ENCODE measurements around the gene FAT2. TPM values are rescaled to one million over a fixed set of nuclear protein-coding genes. Genes with fewer than 3 reads are reported as not detected.

The FAT2 gene
- total RNA-seq, 2 experiments from 2014 or later, result not detected

GRCh38 chr5:151556806-151557205 lies 34.3 kb downstream of the FAT2 start:
- Histone ChIP-seq H2AFZ (ENCODE audit: low read length) (no peak overlapping the region), H3K9me3 (ENCODE audit: low read length) (no peaks in the 10 kb centered on the region), H3K4me2 (ENCODE audit: low read length) (no peak overlapping the region), H3K36me3 (ENCODE audit: insufficient read depth, low read length) (no peaks in the 10 kb centered on the region), H3K27ac (ENCODE audit: low read depth, low read length, poor library complexity, severe bottlenecking) (no peak overlapping the region), H4K20me1 (ENCODE audit: insufficient read depth, low read length) (no peaks in the 10 kb centered on the region), H3K4me3 (ENCODE audit: low read depth, low read length, poor library complexity, severe bottlenecking) (no peak overlapping the region), H3K9me2 (ENCODE audit: insufficient read depth, low read length) (no peaks in the 10 kb centered on the region), H3K79me2 (ENCODE audit: insufficient read depth, low read depth, low read length) (no peaks in the 10 kb centered on the region), H3K4me1 (ENCODE audit: insufficient read depth, low read length, poor library complexity, severe bottlenecking) (peaks cover 5% of the 10 kb centered on the region)
- intact Hi-C loops (cut with micrococcal nuclease; ENCODE audit: unreplicated experiment), result no loop called here
- TF ChIP-seq CTCF (conservative IDR thresholded peaks at IDR 0.05; ENCODE audit: low read length), result no peak
- no peak for TF ChIP-seq EZH2phosphoT487 (IDR thresholded peaks at IDR 0.05; ENCODE audit: borderline replicate concordance, low read depth, low read length)
- no TSS peak for BruUV-seq (replicated peaks)
- ChIA-PET CTCF (ENCODE audit: unreplicated experiment) (interaction anchor here (0.7 kb wide), 1 partner anchor 15 kb away, joined by 4 read pairs; no protein-coding TSS in a partner anchor), POLR2A (no interaction called here)
- DNase-seq (ENCODE audit: low spot score), result peak; percentile 4

- Histone ChIP-seq H3K9me2 (ENCODE audit: insufficient read depth, low read length) (no peaks in the 10 kb centered on the region), H3K4me1 (ENCODE audit: insufficient read depth, low read length, poor library complexity, severe bottlenecking) (peaks cover 5% of the 10 kb centered on the region), H3K4me2 (ENCODE audit: low read length) (no peak overlapping the region), H3K79me2 (ENCODE audit: insufficient read depth, low read depth, low read length) (no peaks in the 10 kb centered on the region), H3K9me3 (ENCODE audit: low read length) (no peaks in the 10 kb centered on the region), H2AFZ (ENCODE audit: low read length) (no peak overlapping the region), H3K4me3 (ENCODE audit: low read depth, low read length, poor library complexity, severe bottlenecking) (no peak overlapping the region), H3K36me3 (ENCODE audit: insufficient read depth, low read length) (no peaks in the 10 kb centered on the region), H3K27ac (ENCODE audit: low read depth, low read length, poor library complexity, severe bottlenecking) (no peak overlapping the region), H4K20me1 (ENCODE audit: insufficient read depth, low read length) (no peaks in the 10 kb centered on the region)
- POLR2A ChIA-PET, result interaction anchor here (0.6 kb wide), 2 partner anchors 55 to 218 kb away, joined by 3 read pairs; no protein-coding TSS in a partner anchor
- TF ChIP-seq CTCF (conservative IDR thresholded peaks at IDR 0.05; ENCODE audit: low read length), result no peak
- no peak for TF ChIP-seq EZH2phosphoT487 (IDR thresholded peaks at IDR 0.05; ENCODE audit: borderline replicate concordance, low read depth, low read length)
- intact Hi-C loops (cut with micrococcal nuclease; ENCODE audit: unreplicated experiment), result no loop called here
- DNase-seq (ENCODE audit: low spot score), result no peak
- BruUV-seq (replicated peaks), result no TSS peak
- CTCF ChIA-PET (ENCODE audit: unreplicated experiment), result no interaction called here
Measured at GRCh38 chr5:151555760-151556576, 35.2 kb downstream of the FAT2 start.

GRCh38 chr5:151553695-151554094 lies 37.4 kb downstream of the FAT2 start:
- Histone ChIP-seq H3K79me2 (ENCODE audit: insufficient read depth, low read depth, low read length) (no peaks in the 10 kb centered on the region), H4K20me1 (ENCODE audit: insufficient read depth, low read length) (no peaks in the 10 kb centered on the region), H3K9me3 (ENCODE audit: low read length) (no peaks in the 10 kb centered on the region), H3K4me1 (ENCODE audit: insufficient read depth, low read length, poor library complexity, severe bottlenecking) (peaks cover 5% of the 10 kb centered on the region), H3K9me2 (ENCODE audit: insufficient read depth, low read length) (no peaks in the 10 kb centered on the region), H3K4me3 (ENCODE audit: low read depth, low read length, poor library complexity, severe bottlenecking) (no peak overlapping the region), H2AFZ (ENCODE audit: low read length) (no peak overlapping the region), H3K4me2 (ENCODE audit: low read length) (no peak overlapping the region), H3K36me3 (ENCODE audit: insufficient read depth, low read length) (no peaks in the 10 kb centered on the region), H3K27ac (ENCODE audit: low read depth, low read length, poor library complexity, severe bottlenecking) (no peak overlapping the region)
- POLR2A ChIA-PET, result interaction anchor here (1.2 kb wide), 1 partner anchor 9 kb away, joined by 3 read pairs; no protein-coding TSS in a partner anchor
- intact Hi-C loops (cut with micrococcal nuclease; ENCODE audit: unreplicated experiment), result no loop called here
- no peak for DNase-seq (ENCODE audit: low spot score)
- no TSS peak for BruUV-seq (replicated peaks)
- no peak for TF ChIP-seq CTCF (conservative IDR thresholded peaks at IDR 0.05; ENCODE audit: low read length)
- no peak for TF ChIP-seq EZH2phosphoT487 (IDR thresholded peaks at IDR 0.05; ENCODE audit: borderline replicate concordance, low read depth, low read length)
- CTCF ChIA-PET (ENCODE audit: unreplicated experiment), result no interaction called here

All from OCI-LY7 (cell line).